Measurements from ENCODE around the gene LAD1.
A peak's percentile ranks its signal among the peaks of the same experiment; 100 is the strongest.

LAD1 gene

GRCh38 chr1:201418461-201418860 lies 19.3 kb upstream of the LAD1 start:
- DNase-seq = no peak

GRCh38 chr1:201414051-201414738 lies 15.1 kb upstream of the LAD1 start:
- no peak for DNase-seq

- DNase-seq = no peak
Observed at GRCh38 chr1:201411292-201411691, 12.2 kb upstream of the LAD1 start.

GRCh38 chr1:201409440-201409839 lies 10.3 kb upstream of the LAD1 start:
- no peak for DNase-seq

- DNase-seq = no peak
Observed at GRCh38 chr1:201408834-201409200, 9.7 kb upstream of the LAD1 start.

GRCh38 chr1:201408176-201408833 lies 9.2 kb upstream of the LAD1 start:
- peak; percentile 70 for DNase-seq

- DNase-seq = no peak
Observed at GRCh38 chr1:201406831-201407406, 7.8 kb upstream of the LAD1 start.

GRCh38 chr1:201405484-201405831 lies 6.3 kb upstream of the LAD1 start:
- no peak for DNase-seq

- DNase-seq = no peak
Observed at GRCh38 chr1:201404722-201405483, 5.8 kb upstream of the LAD1 start.

- DNase-seq = no peak
Observed at GRCh38 chr1:201404055-201404454, 4.9 kb upstream of the LAD1 start.

- DNase-seq = no peak
Observed at GRCh38 chr1:201403359-201403758, 4.2 kb upstream of the LAD1 start.

- no peak for DNase-seq
Observed at GRCh38 chr1:201401700-201402099, 2.6 kb upstream of the LAD1 start.

- DNase-seq = no peak
Observed at GRCh38 chr1:201400852-201401230, 1.7 kb upstream of the LAD1 start.

GRCh38 chr1:201400212-201400851 lies 1.2 kb upstream of the LAD1 start:
- DNase-seq = no peak

GRCh38 chr1:201399352-201400126 lies 415 bp upstream of the LAD1 start:
- DNase-seq = no peak

- no peak for DNase-seq
Observed at GRCh38 chr1:201397675-201398074, 1.4 kb downstream of the LAD1 start.

GRCh38 chr1:201396861-201397464 lies 2.2 kb downstream of the LAD1 start:
- no peak for DNase-seq

GRCh38 chr1:201395936-201396335 lies 3.2 kb downstream of the LAD1 start:
- DNase-seq = no peak

GRCh38 chr1:201394591-201394990 lies 4.5 kb downstream of the LAD1 start:
- DNase-seq = no peak

- DNase-seq = no peak
Observed at GRCh38 chr1:201393076-201393475, 6.0 kb downstream of the LAD1 start.

- no peak for DNase-seq
Observed at GRCh38 chr1:201391651-201392511, 7.2 kb downstream of the LAD1 start.
